Keratinocyte (primary cell): ENCODE measurements around the gene G6PD.

Experiments
- CTCF ChIP-seq, 3 experiments: IDR thresholded peaks in 1 of 3; conservative IDR thresholded peaks in 1 of 3; optimal IDR thresholded peaks in 1 of 3; 2 replicates in 2 of 3; 3 replicates in 1 of 3; pipeline versions ENCODE3 to v1.5.1; 2011; ENCODE audit warnings: low read length in 3 of 3, mild to moderate bottlenecking in 3 of 3, moderate library complexity in 2 of 3, control low read depth in 1 of 3, inconsistent platforms in 1 of 3; ENCODE audit not compliant: insufficient read depth in 2 of 3; ENCODE audit errors: extremely low read depth in 1 of 3
- EZH2 ChIP-seq: IDR thresholded peaks from one replicate; pipeline ENCODE4 v1.6.1; 2012; ENCODE audit warnings: inconsistent platforms, mild to moderate bottlenecking, low read length, moderate library complexity

GRCh38 chrX:154484255-154485149, 62.1 kb downstream of the G6PD start:
- no peak for TF ChIP-seq CTCF (optimal IDR thresholded peaks at IDR 0.05 in 1 of 3, IDR thresholded peaks at IDR 0.05 in 1 of 3, conservative IDR thresholded peaks at IDR 0.05 in 1 of 3; ENCODE audit: extremely low read depth in 1 of 3, insufficient read depth in 2 of 3, low read length in 3 of 3)
- no peak for TF ChIP-seq EZH2
